ENCODE data around the gene ITPR1.
A peak's percentile ranks its signal among the peaks of the same experiment; 100 is the strongest.

The ITPR1 gene

GRCh38 chr3:4748127-4748526 lies 255.0 kb downstream of the ITPR1 start:
- DNase-seq (ENCODE audit: extremely low spot score, insufficient read length, low read depth), result no peak
- FAIRE-seq, result no peak

GRCh38 chr3:4748701-4749378 lies 255.7 kb downstream of the ITPR1 start:
- no peak for DNase-seq (ENCODE audit: extremely low spot score, insufficient read length, low read depth)
- no peak for FAIRE-seq

GRCh38 chr3:4749567-4750002 lies 256.4 kb downstream of the ITPR1 start:
- peak; percentile 39 for FAIRE-seq

GRCh38 chr3:4750306-4750968 lies 257.3 kb downstream of the ITPR1 start:
- no peak for FAIRE-seq

More at GRCh38 chr3:4749567-4750002, 256.4 kb downstream of the ITPR1 start:
- no peak for DNase-seq (ENCODE audit: extremely low spot score, insufficient read length, low read depth)

GRCh38 chr3:4751029-4751501 lies 257.9 kb downstream of the ITPR1 start:
- DNase-seq (ENCODE audit: extremely low spot score, insufficient read length, low read depth), result no peak
- FAIRE-seq, result no peak

More at GRCh38 chr3:4750306-4750968, 257.3 kb downstream of the ITPR1 start:
- no peak for DNase-seq (ENCODE audit: extremely low spot score, insufficient read length, low read depth)

GRCh38 chr3:4751502-4752101 lies 258.5 kb downstream of the ITPR1 start:
- no peak for DNase-seq (ENCODE audit: extremely low spot score, insufficient read length, low read depth)
- FAIRE-seq, result peak; percentile 42

GRCh38 chr3:4752201-4753072 lies 259.3 kb downstream of the ITPR1 start:
- DNase-seq (ENCODE audit: extremely low spot score, insufficient read length, low read depth), result no peak
- peak; percentile 49 for FAIRE-seq

GRCh38 chr3:4753073-4753691 lies 260.0 kb downstream of the ITPR1 start:
- FAIRE-seq (no peak), DNase-seq (ENCODE audit: extremely low spot score, insufficient read length, low read depth) (no peak)

- peak; percentile 98 for FAIRE-seq
- DNase-seq (ENCODE audit: extremely low spot score, insufficient read length, low read depth), result peak; percentile 59
These were observed 261.3 kb downstream of the ITPR1 start for GRCh38 chr3:4754180-4755086.

GRCh38 chr3:4755566-4755965 lies 262.4 kb downstream of the ITPR1 start:
- DNase-seq (ENCODE audit: extremely low spot score, insufficient read length, low read depth), result no peak
- FAIRE-seq, result no peak

GRCh38 chr3:4756057-4756775 lies 263.1 kb downstream of the ITPR1 start:
- DNase-seq (ENCODE audit: extremely low spot score, insufficient read length, low read depth) (no peak), FAIRE-seq (no peak)

- peak; percentile 92 for FAIRE-seq
These were observed 263.9 kb downstream of the ITPR1 start for GRCh38 chr3:4756855-4757574.

GRCh38 chr3:4757575-4758248 lies 264.6 kb downstream of the ITPR1 start:
- DNase-seq (ENCODE audit: extremely low spot score, insufficient read length, low read depth) (no peak), FAIRE-seq (no peak)

More at GRCh38 chr3:4756855-4757574, 263.9 kb downstream of the ITPR1 start:
- no peak for DNase-seq (ENCODE audit: extremely low spot score, insufficient read length, low read depth)

- FAIRE-seq (no peak), DNase-seq (ENCODE audit: extremely low spot score, insufficient read length, low read depth) (no peak)
These were observed 265.2 kb downstream of the ITPR1 start for GRCh38 chr3:4758249-4758860.

GRCh38 chr3:4758957-4759656 lies 266.0 kb downstream of the ITPR1 start:
- FAIRE-seq, result peak; percentile 69
- DNase-seq (ENCODE audit: extremely low spot score, insufficient read length, low read depth), result no peak
